HG02885 (cell line): ENCODE data around the gene NOG.

Experiments
- ATAC-seq: cut with Tn5 transposase; IDR thresholded peaks from one replicate; pipeline ENCODE4 v1.9.1; 2021; ENCODE audit warnings: mild to moderate bottlenecking; ENCODE audit not compliant: unreplicated experiment, poor library complexity

The NOG gene

DNA sequence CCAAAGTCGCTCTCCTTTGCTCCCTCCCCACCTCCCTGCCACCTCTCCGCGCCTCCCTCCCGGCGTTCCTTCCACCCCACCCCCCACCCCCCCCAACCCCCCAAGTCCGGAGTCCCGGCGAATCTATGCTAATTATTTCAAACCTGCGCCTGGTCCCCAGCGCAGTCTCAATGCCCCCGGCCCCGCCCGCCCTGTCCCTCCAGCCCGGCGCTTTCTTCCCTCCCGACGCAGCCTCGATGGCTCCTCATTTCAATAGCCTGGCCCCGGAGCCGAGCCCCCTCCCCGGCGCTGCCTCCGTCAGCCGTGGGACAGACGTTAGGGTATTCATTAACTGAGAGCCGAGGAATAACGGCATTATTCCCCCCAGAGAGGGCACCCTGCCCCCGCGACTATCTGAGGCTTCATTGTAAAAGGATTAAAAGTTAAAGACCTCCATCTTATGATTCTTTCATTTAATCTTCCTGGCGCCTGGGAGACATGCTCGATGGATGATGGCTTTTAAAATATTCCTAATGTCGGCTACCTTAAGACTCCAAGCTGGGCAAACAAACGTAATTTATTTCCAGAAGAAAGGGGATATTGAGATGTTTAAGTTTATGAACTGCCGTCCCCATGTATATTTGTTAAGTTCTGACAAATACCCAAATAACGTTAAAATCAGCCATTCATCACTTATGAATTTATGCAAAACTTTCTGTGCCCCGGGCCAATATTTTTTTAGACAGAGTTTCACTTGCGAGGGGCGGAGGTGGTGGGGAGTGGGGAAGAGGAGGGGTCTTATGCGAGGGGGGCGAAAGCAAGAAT lies 3.4 kb downstream of the NOG start:
- no peak for ATAC-seq

DNA sequence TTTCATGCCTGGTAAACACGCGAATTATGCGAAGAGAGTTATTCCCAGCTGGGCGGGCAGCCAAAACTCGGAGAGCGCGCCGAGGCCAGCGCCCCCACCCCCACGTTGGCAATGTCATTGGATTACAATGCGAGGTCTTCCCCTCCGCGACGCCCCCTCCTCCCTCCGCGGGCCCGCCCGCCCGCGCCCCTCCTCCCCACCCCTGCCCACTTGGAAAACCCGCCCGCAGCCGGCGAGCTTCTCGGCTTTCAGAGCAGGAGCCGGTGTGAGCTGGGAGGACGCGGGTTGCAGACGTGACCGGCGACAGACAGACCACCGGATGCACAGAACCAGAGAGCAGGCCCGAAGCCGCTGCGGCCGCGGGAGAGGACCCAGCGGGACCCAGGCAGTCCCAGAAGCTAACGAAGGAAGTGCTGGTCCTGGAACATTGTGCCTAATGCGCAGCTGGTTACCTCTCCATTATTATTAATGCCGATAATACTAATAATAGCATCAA lies 4.0 kb downstream of the NOG start:
- ATAC-seq, result no peak

DNA sequence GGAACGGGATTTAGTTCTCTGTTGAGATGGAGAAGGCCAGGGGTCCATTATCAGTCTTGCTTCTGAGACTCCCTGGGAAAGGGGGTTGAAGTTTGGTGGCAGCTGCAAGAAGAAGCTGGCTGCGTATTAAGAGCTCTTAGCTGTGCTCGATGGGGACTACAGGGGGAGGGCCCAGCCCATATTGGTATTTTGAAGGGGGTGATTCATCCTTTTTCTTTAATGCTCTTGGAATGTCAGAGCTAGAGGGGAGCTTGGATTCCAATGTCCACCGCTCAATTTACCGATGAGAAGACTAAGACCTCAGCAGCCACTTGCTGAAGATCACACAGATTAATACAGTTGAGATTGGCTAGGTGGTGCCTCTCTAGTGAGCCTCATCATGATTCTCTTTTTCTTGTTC lies 5.0 kb downstream of the NOG start:
- no peak for ATAC-seq

DNA sequence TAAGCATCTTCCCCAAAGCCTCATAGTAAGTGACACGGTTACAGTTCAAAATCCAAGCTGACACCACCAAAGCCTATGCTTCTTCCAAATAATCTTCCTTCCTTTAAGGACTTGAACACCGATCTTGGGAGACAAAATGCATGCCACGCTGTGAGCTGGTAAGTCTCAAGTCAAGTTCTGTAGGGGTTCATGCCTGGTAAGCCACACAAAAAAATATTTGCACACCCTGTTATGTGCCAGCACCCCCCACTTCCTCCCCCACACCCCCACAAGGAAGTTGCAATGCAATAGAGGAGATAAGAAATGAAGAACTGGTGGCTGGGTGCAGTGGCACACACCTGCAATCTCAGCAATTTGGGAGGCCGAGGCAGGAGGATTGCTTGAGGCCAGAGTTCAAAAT lies 5.6 kb downstream of the NOG start:
- ATAC-seq, result no peak

DNA sequence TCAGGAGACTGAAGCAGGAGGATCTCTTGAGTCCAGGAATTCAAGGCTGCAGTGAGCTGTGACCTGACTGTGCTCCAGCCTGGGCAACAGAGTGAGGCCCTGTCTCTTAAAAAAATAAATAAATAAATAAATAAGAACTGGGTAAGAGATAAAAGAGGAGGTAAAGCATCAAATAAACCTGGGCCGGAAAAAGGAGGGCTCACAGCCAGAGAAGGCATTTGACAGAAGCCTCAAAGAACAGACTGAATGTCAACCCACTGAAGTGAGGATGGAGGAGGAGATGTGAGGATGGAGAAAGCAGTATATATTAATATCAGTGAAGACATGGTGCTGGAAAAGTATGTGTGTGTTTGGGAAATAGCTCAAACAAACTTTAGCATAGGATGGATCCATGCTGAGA lies 6.1 kb downstream of the NOG start:
- ATAC-seq, result no peak

DNA sequence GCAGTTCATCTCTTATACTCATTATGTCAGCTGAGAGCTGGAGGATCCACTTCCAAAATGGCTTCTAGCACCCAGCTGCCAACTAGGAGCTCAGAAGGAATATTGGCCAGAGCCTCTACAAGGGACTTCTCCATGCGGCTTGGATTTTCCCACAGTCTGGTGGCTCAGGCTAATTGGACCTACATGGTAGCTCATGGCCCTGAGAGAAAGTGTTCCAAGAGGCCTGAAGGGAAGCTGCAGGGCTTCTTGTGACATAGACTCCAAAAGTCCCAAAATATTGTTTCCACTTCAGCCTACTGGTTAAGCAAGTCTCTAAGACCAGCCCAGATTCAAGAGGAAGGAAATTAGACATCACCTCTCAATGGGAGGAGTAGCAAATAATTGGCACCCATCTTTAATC lies 6.8 kb downstream of the NOG start:
- no peak for ATAC-seq

DNA sequence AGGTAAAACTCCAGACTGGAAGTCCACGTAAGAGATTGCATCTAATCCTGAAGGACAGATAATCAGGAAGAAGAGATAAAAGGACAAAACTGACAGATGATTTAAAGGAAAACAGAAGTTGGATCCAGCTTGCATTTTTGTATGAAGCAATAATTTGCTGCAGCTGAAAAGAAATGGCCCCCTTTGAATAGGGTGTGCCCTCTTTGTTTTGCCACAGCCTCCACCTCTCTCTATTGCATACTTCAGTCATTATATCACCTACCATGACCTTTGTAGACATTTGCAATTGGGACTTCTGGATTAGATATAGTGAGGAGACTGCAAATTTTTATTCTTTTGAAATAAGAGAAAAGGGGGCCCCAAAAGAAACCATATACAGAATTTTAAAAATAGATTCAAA lies 8.1 kb downstream of the NOG start:
- ATAC-seq, result no peak

DNA sequence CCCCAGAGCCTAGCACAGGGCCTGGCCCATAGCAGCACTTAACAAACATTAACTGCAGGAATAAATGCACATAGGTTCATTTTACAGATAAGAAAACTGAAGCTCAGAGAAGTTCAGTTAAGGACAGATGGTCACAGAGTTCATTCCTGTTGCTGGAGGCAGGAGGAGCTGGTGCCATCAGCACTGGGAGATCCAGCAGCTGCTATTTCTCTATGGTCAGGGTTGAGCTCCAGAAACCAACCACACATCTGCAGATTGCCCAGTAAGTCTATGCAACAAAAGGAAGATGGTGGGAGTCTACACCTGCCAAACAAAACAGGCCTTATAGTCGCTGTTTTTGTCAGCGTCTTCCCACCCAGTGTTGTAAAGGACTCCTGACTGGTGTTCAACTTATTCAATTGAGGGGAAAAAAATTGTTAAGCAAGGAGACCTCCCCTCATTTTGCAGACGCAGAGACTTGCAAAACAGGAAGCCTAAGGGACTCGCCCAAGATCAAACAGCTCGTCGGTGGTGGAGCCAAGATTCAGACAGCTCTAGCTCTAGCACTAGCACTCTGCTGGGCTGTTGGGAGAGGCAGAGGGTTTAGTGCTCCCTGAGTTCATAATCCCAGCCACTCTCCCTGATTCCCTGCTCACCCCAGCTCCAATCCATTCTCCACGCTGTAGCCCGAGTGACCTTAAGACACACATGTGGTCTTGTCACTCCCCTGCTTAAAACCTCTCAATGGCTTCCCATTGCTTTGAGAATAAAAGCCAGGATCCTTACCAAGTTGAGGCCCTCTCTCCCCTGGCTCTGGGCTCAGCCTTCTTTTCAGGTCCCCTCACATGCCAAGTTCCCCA lies 9.0 kb downstream of the NOG start:
- no peak for ATAC-seq

DNA sequence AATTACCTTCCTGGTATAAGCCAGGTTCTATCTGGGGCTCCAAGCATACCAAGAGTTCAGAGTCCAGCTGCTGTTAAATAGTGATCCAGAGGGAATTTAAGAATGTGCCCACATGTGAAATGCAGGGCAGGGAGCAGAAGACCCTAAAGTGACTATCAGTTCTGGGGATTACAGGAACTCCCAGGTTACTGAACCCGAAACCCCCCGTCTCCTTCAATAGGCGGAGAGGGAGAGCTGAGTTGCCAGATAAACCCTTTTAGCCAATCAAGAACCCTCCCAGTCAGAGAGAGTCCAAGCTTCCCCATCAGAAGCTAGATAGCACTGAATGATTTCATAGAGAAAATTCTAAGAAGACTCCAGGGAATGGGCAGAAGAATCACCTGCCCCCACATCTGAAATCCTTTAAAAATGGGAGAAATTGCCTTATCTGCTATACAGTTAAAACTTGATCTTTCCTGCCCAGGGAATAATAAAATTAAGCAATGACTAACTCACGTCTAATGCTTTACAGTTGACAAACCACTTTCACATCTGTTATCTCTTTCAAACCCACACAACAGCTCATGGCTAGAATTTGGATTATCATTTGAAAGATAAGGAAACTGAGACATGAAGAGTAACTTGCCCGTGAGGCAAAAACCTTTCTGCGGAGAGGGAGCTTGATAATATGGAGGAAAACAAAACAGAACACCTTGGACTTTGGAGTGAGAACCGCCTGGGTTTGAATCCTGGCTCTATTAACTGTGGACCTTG lies 10.2 kb downstream of the NOG start:
- no peak for ATAC-seq

DNA sequence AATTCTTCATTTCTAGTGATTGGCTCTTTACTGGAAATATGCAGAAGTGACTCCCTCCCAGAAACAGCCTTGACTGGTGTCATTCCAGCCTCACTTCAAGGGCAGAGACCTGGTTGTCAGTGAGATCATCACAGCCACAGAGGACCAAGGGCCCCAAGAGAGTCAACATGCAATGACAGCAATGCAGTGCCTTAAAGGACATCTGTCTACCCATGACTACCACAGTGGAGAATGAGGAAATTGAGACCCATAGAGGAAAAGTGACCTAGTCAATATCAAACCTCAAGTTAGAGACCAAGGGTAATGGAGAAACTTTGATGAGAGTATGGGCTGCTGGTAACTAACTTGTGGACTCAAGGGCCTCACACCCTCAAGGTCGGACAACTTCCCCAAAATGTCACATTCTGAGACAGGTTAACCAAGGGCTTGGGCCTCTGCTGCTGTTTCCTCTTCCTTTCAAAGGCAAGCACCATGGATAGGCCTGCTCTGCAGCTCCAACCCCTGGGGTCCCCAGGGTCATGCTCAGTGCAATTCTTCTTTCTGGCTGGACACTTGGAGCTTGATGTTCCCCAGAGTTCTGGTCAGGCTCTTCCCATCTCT lies 11.3 kb downstream of the NOG start:
- ATAC-seq, result no peak

DNA sequence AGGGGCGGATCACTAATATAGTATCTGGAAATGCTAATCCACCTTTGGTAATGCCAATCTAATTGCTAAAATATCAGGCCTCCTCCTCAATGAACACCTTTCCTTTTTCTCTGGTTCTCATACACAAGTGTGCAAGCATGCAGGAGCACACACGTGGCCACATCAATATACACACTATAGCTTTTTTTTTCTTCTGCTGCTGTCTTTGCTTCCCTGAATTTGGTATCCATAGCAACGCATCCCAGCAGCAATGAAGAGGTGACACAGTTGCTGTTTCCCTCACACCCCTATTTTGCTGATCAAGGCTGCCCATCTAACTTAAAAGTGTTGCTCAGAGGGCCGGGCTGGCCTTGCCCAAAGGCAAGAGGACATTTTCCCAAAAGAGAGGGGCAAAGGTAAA lies 15.4 kb downstream of the NOG start:
- no peak for ATAC-seq

DNA sequence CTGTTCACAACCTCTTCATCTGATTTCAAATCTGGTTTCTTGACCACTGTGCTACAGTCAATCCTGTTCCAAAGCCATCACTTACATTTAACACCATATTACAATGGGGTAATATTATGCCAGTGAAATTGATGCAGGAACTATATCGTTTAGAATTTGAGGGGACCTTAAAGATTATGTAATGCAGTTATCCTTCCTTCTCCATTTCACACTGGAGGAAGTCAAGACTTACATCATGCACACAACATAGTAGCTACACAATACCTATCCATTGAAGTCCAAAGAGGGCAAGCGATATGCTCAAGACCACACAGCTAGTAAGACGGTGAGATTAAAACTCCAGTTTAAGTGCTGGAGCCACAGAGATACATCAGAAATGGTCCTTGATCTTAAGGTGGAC lies 16.8 kb downstream of the NOG start:
- no peak for ATAC-seq

DNA sequence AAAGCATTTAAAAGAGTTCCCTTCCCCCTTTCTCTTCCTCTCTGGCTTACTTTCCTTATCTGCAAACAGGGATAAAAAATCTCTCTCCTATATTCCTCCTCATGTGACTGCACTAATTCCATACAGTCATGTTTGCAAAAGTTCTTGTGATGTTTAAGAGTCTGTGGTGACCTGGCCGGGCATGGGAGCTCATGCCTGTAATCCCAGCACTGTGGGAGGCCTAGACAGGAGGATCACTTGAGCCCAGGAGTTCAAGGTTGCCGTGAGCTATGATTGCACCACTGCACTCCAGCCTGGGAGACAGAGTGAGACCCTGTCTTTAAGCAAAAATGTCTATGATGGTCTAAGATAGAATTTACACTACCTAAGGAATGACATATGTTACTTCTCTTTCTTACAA lies 19.6 kb downstream of the NOG start:
- no peak for ATAC-seq

DNA sequence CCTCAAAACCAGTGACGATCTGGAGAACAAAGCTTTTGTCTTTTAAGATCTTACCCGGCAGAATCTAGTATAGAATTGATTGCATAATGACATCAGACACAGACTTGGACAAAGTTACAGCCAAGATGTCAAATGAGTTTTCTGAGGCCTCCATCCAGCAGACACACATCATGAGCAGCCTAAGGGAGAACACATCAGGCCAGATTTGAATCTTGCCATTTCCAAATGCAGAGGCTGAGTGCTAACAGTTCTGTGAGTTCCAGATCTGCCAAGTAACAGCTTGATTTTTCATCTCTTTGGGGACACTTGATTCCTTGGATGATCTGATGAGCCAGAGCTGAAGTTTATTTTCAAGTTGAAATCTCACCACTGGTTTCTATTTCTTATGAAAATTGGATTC lies 21.0 kb downstream of the NOG start:
- ATAC-seq, result no peak

DNA sequence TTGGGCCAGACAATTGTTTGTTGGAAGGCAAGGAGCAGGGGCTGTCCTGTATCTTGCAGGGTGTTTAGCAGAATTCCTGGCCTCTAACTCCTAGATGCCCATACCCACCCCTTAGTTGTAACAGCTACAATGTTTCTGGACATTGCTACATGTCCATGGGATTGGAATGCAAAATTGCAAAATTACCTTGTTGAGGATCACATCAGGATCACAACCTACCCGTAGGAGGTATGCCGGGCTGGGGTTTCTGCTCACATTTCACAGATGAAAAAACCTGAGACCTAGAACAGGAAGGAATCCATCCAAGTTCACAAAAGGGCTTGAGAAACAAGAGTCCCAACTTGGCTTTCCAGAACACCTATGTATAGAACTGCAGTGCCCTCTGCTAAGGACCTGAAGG lies 22.7 kb downstream of the NOG start:
- no peak for ATAC-seq

DNA sequence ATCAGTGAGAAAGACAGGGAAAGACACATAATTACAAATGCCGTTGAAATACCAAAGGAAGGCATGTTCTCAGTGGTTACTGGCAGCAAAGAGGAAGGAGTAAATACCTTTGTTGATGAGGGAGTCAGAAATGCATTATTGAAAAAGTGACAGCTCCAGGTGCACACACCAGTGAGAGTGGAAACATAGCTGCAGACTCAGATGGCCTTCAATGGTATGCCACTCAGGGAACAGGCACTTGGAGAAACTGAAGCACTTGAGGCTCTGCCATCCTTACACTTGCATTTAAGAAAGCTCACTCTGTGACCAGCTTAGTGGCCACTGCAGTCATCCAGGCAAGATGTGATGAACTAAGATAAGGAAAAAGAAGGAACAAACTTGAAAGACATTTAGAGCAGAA lies 29.9 kb downstream of the NOG start:
- ATAC-seq, result no peak

DNA sequence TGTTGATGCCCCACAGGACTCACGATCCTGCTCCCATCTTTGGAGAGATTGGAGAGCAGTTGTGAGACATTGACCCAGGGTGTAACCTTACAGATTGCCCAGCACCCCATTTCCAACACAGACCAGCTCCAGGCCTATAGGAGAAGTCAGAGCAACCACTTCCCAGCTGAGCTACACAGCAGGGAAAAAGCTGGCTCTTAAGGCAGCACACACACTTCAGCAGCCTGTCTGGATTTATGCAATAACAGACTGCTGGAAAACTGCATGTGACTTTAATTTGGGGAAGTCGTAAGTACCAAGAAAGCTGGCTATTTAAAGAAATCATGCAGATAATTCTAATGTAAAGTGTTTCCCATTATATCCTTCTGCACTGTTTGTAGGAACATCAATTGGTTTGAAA lies 30.8 kb downstream of the NOG start:
- ATAC-seq, result no peak

DNA sequence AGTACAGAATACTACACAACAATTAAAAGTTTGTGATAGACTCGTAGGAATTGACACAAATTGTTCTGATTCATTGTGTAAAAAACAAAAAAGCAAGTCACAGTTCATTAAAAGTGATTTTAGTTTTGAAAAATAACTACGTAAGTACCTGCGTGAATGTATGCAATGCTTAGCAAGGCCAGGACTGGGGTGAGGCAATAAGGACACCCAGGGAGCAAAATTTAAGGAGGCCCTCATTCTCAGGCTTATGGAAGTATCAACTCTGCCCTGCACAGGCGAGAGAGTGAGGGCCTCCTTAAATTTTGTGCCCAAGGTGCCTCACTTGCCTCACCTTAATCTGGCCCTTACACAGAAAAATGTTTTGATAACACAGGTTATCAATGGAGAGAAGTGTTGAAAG lies 31.4 kb downstream of the NOG start:
- no peak for ATAC-seq

DNA sequence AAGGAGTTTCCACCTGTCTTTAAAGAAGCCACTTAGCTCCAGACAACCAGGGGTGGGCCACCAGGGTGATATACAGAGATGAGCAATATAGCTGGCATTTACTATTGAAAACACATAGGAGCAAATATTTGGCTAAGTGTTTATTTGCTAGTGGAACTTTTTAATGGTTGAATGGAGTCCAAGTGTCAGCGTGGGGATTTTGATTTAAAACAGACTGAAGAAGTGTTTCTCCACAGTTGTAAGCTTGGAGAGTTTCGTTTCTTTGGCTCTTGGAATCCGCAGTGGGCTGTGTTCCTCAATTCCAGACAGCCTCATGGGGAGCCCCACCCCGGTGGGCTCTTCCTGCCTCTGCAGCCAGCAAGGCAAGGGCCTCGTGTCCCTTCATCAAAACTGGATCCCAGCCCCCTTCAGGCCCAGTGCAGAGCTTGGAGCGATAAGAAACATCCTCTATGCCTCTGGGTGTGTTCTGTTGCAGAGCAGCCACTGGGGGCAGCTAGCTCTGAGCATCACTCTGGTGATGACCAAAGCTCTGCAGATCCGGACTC lies 36.1 kb downstream of the NOG start:
- ATAC-seq, result no peak

DNA sequence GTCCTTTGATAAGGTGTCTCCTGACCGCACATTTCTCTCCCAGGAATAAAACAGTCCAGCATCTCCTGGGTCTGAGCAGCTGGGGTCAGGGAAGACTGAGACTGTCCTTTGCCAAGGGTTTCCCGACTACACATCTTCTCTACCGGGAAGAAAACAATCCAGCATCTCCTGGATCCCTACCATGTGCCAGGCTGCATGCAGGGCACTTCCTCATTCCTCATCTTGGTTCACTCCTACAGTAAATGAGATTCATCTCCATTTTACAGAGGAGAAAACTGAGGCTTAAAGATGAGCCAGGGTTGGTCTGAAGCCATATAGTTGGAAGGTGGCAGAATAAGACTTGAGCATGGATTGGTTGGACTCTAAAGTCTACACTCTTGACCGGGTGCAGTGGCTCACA lies 36.7 kb downstream of the NOG start:
- ATAC-seq, result no peak
